ENCODE results near the gene GCHFR.
A peak's percentile ranks its signal among the peaks of the same experiment; 100 is the strongest.

The GCHFR gene

DNA sequence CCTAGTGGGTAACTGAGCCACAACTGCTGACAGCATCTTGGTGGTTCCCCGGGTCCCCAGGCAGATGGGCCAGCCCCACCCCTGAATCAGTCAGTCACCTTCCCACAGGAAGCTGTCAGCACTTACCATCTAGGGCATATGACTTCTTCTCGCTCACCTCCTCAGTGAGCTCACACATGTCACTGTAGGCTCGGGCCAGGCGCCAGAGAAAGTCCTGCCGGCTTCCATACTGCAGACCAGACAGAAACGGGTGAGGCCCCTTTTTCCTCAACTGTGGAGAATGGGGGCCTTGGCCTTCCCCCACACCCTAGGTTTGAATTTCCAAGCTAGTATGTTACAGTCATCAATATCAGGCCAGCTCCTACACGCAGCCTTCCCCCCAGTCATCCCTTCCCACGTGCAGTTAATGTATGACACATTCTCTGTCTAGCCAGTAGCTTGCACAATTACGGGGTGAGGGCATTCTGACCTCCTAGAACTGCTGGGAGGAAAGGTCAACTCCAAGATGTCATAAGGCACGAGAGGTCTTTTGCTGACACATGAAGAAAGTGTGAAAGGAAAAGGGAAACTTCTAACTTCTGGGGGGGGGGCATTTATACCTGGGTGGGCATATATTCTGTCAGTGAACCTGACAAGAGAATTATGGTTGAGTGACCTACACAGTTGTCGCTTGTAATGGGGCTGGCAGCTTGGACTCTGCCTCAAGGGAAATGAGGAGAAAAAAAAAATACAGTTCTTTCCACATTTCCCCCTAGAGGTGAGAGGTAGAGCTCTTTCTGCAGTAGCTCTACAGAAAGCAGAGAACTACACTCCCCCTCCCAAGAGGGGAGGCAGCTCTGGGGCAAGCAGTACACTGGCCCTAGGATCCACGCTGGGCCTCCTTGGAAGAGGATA, 19.7 kb upstream of the GCHFR start:
- DNase-seq (ENCODE audit: low read depth in 1 of 2, low spot score in 1 of 2), result peak; percentile 28 to 79
- TF ChIP-seq, protein P1, sequence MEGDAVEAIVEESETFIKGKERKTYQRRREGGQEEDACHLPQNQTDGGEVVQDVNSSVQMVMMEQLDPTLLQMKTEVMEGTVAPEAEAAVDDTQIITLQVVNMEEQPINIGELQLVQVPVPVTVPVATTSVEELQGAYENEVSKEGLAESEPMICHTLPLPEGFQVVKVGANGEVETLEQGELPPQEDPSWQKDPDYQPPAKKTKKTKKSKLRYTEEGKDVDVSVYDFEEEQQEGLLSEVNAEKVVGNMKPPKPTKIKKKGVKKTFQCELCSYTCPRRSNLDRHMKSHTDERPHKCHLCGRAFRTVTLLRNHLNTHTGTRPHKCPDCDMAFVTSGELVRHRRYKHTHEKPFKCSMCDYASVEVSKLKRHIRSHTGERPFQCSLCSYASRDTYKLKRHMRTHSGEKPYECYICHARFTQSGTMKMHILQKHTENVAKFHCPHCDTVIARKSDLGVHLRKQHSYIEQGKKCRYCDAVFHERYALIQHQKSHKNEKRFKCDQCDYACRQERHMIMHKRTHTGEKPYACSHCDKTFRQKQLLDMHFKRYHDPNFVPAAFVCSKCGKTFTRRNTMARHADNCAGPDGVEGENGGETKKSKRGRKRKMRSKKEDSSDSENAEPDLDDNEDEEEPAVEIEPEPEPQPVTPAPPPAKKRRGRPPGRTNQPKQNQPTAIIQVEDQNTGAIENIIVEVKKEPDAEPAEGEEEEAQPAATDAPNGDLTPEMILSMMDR (IDR thresholded peaks at IDR 0.05; ENCODE audit: insufficient read depth, low read length), result no peak
- no peak for TF ChIP-seq POLR2AphosphoS5 (IDR thresholded peaks at IDR 0.05; ENCODE audit: low read depth)
- no peak for TF ChIP-seq GABPA (IDR thresholded peaks at IDR 0.05; ENCODE audit: low read depth)
- TF ChIP-seq, protein P2, sequence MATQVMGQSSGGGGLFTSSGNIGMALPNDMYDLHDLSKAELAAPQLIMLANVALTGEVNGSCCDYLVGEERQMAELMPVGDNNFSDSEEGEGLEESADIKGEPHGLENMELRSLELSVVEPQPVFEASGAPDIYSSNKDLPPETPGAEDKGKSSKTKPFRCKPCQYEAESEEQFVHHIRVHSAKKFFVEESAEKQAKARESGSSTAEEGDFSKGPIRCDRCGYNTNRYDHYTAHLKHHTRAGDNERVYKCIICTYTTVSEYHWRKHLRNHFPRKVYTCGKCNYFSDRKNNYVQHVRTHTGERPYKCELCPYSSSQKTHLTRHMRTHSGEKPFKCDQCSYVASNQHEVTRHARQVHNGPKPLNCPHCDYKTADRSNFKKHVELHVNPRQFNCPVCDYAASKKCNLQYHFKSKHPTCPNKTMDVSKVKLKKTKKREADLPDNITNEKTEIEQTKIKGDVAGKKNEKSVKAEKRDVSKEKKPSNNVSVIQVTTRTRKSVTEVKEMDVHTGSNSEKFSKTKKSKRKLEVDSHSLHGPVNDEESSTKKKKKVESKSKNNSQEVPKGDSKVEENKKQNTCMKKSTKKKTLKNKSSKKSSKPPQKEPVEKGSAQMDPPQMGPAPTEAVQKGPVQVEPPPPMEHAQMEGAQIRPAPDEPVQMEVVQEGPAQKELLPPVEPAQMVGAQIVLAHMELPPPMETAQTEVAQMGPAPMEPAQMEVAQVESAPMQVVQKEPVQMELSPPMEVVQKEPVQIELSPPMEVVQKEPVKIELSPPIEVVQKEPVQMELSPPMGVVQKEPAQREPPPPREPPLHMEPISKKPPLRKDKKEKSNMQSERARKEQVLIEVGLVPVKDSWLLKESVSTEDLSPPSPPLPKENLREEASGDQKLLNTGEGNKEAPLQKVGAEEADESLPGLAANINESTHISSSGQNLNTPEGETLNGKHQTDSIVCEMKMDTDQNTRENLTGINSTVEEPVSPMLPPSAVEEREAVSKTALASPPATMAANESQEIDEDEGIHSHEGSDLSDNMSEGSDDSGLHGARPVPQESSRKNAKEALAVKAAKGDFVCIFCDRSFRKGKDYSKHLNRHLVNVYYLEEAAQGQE (IDR thresholded peaks at IDR 0.05; ENCODE audit: insufficient replicate concordance, low read depth), result no peak
- no peak for TF ChIP-seq SPI1 (IDR thresholded peaks at IDR 0.05; ENCODE audit: borderline replicate concordance, low read depth)
- H3K27ac ChIP-seq (replicated peaks), result no peak overlapping the region
- H3K4me3 ChIP-seq (replicated peaks; ENCODE audit: insufficient read depth, low read length), result no peak overlapping the region
- no peaks in the 10 kb centered on the region for H3K27me3 ChIP-seq (ENCODE audit: insufficient read depth, poor library complexity, severe bottlenecking)

DNA sequence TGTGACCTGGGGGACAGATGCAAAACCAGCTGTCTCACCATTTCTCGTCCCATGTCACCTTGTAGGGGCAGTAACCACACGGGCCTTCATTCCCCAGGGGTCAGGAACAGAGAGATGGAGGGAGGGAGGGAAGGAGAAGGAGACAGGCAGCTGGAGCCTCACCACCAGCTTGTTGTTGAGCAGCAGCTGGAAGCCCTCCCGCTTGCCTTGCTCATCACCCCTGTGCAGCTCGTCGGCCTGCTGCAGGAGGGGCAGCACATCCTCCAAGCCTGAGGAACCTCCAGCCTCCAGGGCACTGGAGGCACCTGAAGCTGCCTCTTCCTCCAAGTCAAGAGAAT, 19.1 kb upstream of the GCHFR start:
- DNase-seq (ENCODE audit: low read depth in 1 of 2, low spot score in 1 of 2), result no peak
- Histone ChIP-seq H3K4me3 (replicated peaks; ENCODE audit: insufficient read depth, low read length) (no peak overlapping the region), H3K27ac (replicated peaks) (no peak overlapping the region), H3K27me3 (ENCODE audit: insufficient read depth, poor library complexity, severe bottlenecking) (no peaks in the 10 kb centered on the region)
- TF ChIP-seq, protein P1 (IDR thresholded peaks at IDR 0.05; ENCODE audit: insufficient read depth, low read length), result no peak
- TF ChIP-seq, protein P2 (IDR thresholded peaks at IDR 0.05; ENCODE audit: insufficient replicate concordance, low read depth), result no peak
- TF ChIP-seq SPI1 (IDR thresholded peaks at IDR 0.05; ENCODE audit: borderline replicate concordance, low read depth) (no peak), GABPA (IDR thresholded peaks at IDR 0.05; ENCODE audit: low read depth) (no peak)

DNA sequence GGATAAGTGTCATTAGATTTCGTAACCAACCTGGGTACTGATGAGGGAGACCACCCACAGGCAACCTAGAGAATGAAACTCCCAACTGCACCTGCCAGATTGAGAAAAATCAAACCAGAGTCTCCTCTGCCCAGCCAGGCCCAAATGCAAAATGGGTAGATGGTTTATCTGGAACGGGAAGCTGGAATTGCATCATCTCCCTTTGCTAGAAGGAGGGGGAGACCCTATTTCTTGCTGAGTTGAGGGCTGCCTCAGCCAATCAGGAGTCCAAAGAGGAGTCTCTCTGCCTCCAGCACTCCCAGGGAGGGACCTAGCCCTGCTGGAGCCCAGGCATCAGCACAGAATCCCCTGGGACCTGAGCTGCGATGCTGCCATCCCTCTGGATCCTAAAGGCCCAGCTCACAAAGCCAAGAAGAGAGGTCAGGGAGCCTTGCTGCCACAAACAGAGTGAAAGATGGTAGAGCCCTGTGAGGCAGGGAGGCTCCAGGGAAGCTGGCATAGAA, 16.9 kb upstream of the GCHFR start:
- DNase-seq (ENCODE audit: low read depth in 1 of 2, low spot score in 1 of 2), result peak; percentile 70 to 75
- no peak for TF ChIP-seq SPI1 (IDR thresholded peaks at IDR 0.05; ENCODE audit: borderline replicate concordance, low read depth)
- TF ChIP-seq, protein P1 (IDR thresholded peaks at IDR 0.05; ENCODE audit: insufficient read depth, low read length), result no peak
- TF ChIP-seq, protein P2 (IDR thresholded peaks at IDR 0.05; ENCODE audit: insufficient replicate concordance, low read depth), result no peak
- no peak for TF ChIP-seq POLR2AphosphoS5 (IDR thresholded peaks at IDR 0.05; ENCODE audit: low read depth)
- TF ChIP-seq GABPA (IDR thresholded peaks at IDR 0.05; ENCODE audit: low read depth), result no peak
- Histone ChIP-seq H3K27ac (replicated peaks) (no peak overlapping the region), H3K27me3 (ENCODE audit: insufficient read depth, poor library complexity, severe bottlenecking) (no peaks in the 10 kb centered on the region), H3K4me3 (replicated peaks; ENCODE audit: insufficient read depth, low read length) (no peak overlapping the region)

All from HL-60 (cell line).